DMS 273 (cell line): ENCODE results near the gene DAGLA.

Experiments used
- DNase-seq: peaks from one replicate; lab custom pipeline; 2025; ENCODE audit not compliant: unreplicated experiment; lab: John Stamatoyannopoulos, UW

DAGLA gene

DNA sequence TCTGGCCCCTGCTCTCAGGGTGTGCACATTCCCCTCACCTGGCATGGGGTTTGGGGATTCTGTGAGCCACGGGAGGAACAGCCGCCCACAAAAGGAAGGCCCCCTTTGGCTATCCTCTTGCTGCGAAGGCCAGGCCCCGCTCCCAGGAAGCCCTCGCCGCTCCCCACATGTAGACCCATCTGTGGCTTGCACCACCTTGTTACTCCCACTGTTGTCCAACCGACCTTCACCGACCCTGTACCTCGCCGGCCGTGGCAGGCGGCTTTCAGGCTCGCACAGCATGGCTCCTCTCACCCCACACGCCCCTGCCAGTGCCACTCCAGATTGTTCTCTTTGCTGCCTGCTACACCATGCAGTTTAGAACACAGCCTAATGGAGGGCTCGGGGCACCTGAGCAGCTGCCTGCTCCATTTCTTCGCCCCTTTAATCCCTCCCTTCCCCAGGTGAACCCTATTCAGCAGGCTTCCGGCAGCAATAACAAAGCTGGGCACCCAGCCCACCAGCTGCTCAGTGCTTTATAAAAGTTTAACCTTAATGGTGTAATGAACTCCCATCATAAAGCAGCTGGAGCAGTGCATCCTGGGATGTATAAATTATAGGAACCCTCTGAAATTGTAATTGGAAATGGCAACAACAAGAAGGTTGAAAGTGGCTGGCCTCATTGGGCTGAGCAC is 10.7 kb downstream of the DAGLA start:
- peak; percentile 43 for DNase-seq

DNA sequence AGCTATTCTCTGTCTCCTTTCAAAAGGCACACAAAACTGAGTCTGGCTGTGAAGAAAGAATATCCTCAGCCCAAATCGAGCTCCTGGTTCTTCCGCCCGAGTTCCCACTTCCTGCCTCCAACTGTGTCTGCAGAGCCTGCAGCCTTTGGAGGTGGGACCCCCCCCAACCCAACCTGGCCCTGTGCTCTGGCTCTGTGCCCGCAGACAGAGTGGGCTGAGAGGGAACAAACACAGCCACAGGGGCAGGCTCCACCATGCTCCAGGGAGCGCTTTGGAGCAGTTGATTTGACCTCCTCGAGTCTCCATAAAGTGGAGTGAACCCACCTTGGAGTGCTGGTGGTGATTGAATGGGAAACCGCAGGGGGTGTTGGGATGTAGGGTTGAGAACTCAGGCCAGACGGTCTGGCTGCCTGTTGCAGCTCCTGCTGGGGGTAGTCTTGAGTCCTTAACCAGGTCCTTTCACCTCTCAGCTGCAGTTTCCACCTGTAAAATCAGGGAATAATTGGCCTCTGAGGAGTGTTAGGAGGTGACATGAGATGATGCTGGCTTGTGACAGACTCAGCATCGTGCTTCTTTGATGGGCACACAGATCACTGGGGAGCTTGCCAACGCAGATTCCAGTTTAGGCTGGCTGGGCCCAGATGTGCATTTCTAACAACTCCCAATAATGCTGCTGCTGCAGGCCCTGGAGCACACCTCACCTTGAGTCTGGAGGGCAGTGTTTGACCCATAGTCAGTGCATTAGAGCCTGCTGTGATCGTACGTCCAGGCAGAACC is 11.4 kb downstream of the DAGLA start:
- peak; percentile 43 for DNase-seq

DNA sequence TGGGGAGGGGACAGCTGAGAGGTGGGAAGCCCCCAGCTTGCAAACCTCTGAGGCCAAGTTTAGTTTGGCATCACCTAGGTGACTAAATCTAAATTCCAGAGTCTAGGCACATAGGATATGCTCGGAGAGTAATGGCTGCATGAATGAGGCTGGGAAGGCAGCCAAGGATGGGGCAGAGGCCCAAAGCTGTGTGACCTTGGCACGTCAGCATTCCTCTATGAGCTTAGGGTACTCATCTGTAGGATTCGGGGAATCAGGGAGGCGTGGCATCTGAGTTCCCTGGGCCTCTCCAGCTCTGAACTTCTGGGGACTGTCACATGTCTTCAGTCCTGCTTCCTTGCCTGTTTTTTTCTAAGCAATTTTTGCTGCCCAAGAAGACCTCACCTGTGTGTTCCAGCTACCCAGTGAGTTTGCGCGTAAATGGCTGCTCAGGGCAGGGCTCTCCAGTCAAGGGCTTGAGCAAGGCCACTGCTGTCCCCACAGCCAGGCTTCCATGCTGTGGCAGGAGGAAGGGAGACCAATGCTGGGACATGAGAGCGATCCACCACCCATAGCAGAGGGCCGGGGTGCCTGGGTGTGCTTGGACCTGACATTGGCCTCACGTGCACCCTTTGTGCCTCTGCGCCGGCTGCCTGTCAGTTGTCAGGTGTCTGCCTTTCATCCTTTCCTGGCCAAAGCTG is 13.9 kb downstream of the DAGLA start:
- DNase-seq, result peak; percentile 30

DNA sequence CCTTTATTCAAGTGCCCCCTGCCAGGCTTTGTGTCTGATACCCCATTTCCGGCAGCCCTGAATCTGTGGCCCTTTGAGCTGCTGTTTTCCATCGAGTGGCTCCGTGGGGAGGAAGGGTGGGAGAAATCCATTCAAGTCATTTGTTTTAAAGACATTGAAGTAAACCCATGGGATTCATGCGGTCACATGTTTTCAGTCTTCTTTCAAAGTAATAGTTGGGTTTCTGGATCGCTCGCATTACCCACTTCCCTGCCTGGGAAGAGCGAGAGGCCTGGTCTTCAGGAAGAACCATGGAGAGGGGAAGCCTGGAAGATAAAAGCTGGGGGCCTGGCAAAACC is 14.4 kb downstream of the DAGLA start:
- no peak for DNase-seq

DNA sequence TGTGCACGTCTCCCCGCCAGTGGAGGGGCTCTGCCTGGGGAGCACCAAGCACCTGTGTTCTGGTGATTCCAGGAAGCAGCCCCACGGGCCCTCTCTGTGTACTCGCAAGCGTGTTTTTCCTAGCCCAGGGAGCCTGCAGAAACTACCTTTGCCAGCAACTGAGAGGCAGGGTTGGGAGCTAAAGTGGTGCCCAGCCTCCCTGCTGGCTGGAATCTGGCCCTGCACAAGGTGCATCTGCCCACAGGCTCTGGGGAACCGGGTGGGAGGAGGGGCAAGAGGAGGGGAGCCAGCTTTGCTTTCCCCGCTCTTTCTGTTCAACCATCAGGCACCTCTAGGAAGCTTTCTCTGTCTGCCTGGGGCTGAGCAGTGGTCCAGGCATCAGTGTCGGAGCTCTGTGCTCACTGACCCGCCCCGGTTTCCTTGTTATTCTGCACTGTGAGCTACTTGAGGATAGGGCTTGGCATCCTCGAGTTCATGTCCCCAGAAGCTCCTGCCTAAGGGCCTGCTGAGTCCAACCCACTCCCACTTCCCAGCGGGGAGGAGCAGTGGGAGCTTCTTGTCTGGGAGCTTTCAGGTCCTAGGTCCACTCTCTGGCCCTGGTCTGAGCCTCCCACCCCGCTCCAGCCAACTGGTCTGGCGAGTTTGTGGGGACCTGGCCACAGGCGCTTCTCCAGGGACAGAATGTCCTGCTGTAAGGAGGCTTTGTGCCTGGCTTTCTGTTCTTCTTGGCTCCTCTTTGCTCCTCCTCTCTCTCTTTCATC is 14.9 kb downstream of the DAGLA start:
- peak; percentile 69 for DNase-seq

DNA sequence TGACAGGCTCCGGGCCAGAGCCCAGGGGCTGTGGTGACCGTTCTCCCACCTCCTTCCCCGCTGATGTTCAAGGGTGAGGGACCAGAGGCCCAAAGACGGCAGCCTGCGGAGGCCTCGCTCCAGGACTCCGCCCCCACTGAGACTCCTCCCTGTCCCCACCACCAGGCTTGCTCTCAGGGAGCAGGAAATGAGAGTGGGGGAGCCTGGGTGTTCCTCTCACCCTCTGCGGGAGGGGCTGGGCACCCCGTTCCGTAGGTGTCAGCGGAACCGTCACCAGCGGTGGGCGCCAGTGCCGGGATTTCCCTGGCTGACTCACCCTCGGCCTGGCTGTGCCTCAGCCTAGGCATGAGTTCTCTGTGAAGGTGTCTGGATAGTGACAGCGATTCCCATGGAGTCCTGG is 15.7 kb downstream of the DAGLA start:
- DNase-seq, result no peak

DNA sequence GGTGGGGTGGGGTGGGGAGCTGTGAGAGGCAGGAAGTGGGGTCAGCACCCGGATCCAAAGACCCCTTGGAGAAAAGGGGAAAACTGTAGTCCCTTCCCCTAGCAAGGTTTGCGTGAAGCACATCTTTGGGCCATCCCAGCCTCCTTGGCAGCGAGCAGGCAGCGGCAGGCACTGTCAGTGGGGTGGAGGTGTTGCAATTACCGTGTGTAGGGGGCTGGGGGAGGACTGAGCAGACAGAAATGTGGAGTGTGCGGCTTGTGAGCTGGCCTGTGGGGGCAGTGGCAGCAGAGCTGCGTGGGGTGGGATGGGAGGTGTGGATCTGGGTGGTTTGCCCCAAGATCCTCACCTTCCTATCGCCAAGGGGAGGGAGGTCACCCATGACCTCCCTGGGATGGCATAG is 16.4 kb downstream of the DAGLA start:
- DNase-seq, result no peak

DNA sequence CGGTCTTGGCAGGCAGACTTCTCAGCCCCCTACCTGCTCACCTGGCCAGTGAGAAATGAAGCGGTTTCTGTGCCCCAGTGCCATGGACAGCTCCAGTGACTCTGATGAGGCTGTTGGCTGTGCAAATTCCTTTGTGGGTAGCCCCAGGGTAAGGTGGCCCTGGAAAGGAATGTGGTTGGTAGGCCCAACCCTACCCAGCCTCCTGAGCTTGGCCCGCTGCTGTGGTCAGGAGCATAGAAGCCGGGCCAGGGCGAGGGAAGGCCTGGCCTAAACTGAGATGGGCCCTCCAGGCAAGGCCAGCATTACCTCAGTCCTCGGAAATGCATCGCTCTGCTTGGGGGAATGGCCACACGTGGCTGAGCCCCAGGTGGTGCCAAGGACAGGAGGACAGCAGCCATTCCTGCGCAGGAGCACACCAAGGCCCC is 16.9 kb downstream of the DAGLA start:
- DNase-seq, result no peak

DNA sequence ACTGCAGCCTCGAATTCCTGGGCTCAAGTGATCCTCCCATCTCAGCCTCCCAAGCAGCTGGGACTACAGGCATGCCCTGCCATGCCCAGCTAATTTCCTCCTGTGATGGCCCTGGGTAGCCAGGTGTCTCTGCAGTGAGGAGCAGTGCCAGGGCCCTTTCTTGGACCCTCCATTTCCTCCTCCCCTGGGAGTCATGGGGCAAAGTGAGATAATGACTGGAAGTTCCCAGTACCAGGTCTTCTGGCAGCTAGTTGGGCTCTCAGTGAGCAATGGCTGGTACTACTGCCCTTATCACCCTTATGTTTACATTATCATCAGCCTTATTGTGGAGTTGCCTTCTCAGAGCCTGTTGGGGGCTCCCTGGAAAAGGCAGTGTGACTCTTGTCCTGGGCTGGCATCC is 17.6 kb downstream of the DAGLA start:
- DNase-seq, result peak; percentile 57

DNA sequence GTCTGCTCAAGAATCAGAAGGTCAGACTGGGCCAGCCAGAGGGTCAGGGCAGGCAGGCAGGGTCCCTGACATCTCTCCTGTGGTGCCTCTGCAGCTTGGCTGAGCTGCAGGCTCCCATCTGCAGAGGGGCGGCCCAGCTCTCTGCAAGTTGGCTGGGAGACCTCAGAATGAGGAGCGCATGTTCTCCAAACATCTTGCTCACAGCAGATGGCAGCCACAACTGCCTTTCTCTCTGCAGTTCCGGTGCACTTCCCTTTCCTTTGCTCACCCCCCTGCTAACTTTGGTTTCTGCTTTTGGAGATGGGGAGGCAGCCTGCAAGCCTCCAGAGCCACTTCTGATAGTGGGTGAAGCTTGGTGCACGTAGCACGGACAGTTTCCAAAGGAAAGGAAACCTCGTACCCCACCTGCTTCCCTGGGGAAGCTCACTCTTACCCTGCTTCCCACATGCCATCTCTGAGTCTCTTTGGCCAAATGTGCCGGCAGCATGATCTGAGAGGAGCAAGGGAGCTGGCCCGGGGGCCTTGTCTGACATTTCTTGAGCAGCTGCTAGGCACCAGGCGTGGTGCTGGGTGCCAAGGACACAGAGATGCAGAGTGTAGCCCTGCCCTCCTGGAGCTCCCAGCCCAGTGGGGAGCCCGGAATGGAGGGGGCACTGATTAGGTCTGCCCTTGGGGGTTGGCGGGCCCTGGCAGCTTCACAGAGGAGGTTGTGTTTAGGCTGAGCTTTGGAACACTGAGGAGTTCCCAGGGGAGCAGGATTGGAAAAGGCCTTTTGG is 18.2 kb downstream of the DAGLA start:
- DNase-seq, result peak; percentile 91

DNA sequence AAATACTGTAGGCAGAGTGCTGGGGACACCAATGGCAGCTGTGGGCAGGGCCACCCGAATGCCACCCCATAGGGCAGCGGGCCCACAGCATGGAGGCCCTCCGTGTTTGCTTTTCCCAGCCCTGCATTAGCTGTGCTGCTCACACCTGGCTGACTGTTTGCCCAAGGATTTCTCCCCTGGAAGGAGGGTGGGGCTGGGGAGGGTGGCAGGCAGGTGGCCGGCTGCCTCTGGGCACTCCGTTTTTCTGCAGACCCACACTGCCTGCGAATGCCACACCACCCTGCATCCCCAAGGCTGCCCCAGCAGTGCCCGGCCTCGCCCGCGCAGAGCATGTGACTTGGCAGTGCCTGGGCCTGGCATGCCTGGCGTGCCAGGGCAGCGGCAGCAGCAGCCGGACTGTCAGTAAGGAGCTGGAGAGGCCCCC is 19.6 kb downstream of the DAGLA start:
- DNase-seq, result no peak

DNA sequence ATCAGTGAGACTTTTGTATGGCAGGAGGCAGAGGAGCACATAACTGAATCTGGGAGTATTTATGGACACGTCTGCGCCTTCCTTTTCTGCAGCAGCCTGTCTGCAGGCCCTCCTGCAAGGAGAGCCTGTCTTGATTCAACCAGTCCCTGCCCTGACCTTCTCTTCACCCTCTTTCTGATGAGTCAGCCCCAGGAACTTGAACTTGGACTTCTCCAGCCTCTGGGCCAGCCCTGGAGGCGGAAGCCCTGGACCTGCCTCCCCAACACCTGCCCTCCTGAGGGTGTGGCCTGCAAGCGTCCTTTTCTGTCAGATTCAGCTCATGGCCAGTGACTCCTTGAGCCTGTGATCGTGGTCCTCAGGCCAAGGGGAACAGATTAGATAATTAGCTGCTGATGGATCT is 20.0 kb downstream of the DAGLA start:
- DNase-seq, result no peak

DNA sequence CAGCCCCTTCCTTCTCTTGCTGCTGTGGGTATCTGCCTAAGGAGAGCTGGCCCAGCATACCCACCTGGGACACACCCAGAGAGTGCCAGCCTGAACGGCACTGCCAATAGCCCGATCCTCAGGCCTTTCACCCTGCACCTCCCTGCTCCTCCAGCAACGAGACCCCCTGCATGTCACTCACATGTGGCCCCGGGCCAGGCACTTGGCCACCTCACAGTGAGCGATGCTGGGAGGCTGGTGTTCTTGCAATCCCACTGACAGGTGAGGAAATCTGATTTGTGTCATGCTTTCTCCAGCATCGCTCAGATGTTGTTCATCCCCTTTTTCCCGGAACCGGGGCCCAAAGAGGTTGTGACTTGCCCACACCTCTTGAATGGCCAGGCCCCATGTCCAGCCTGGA is 20.5 kb downstream of the DAGLA start:
- DNase-seq, result no peak

DNA sequence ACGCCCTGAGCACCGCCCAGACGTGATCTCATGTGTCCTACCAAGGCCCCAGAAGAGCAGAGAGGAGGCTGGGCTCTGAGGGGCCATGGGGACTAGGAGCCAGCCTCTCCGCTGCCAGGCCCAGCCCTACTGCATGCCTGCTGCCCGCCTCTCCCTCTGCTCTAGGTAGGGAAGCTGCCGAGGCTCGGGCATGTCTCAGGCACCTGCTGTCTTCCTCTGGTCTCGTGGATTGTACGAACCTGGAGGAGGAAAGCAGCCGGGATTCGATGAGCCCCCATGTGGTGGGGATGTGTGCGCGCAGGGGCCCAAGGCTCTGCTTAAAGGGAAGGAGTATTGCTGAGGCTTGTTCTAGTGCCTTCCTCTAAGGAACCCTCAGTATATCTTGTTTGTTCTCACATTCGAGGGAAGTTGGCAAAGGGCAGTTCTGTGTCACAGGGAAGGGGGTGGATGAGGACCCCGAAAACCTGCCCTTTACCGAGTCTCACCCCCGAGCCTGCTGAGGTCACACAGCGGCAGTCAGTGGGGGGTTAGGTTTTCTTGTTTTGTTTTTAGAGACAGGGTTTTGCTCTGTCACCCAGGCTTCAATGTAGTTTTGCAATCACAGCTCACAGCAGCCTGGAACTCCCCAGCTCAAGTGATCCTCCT is 21.2 kb downstream of the DAGLA start:
- peak; percentile 82 for DNase-seq

DNA sequence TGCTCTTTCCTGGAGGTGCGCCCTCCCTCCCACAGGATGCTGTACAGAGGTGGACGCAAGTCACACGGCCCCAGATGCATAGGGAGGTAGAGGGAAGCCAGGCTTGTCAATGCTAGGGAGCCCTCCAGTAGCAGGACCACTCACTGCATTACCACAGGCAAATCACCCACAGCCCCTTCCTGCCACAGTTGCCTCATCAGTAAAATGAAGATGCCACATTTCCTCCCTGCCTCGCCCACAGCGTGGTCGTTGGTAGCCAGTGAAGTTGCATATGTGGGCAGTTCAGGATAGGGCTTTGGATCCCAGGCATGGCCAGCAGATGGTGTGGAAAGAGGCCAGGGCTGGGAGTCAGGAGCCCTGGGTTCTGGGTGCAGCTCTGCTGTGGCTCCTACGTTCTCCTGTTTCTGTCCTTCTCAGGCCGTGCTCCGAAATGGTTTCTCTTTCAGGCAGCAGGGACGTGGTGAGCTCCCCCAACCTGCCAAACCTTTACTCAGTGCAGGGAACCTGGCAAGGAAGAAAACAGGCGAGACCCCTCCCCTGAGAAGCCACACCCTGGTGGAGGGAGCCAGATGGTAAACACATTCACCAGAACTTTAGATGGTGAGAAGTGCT is 22.6 kb downstream of the DAGLA start:
- DNase-seq, result no peak

DNA sequence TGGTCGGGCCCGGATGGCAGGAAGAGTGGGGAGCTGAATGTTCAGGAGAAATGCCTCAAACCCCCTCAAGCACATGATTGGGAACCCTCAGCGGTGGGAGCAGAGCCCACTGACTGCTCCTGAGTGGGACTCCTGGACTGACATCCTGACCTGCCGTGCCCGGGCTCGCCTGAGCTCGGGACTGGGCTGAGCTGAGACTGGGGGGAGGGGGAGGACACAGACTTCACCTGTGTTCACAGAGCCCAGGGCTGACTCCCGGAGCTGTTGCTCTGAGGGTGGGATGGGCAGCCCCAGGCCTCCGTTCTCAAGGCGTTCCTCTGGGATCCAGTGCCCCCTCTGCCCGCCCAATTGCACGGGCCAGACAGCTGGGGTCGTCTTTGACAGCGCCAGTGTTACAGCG is 24.6 kb downstream of the DAGLA start:
- DNase-seq, result no peak

DNA sequence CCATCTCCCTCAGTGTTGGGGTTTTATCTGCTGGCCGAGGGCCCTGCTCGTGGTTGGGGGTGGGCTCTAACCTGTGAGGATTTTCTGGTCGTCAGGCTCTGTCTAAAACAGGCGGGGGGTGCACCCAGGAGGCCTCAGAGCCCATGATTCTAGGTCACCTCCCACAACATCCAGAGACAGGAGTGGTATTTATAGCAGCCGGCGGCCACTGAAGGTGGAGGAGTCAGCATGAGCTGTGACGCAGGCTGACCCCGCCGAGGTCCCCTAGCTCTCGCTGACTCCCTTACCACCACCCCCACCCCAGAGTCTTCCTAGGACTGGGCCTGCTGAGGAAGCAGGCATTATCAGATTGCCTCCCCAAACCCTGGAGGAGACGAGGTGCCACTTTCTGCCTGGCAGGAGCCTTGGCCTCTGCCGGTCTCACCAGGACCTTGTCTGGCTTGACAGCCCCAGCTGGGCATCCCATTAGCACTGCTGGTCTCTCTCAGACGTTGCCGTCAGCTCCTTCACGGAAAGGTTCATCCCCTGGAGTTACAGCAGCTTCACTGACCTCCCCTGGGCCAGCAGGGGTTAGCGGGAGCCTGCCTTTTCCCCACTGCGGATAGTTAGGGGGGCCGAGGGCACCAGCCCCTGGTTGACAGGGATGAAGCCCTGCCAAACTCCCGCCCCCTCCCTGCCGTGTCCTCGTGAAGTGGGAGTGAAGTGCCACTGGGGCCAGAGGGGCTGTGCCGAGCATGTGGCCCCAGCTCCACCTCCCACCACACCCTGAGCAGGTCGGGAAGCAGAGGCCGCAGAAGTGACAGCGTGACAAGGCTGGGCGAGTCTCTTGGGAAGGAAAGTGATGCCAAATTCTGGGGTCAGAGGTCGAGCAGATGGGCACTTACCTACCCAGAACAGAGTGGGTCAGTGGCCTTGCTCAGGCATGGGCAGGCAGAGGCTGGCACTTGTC is 26.5 kb downstream of the DAGLA start:
- no peak for DNase-seq

DNA sequence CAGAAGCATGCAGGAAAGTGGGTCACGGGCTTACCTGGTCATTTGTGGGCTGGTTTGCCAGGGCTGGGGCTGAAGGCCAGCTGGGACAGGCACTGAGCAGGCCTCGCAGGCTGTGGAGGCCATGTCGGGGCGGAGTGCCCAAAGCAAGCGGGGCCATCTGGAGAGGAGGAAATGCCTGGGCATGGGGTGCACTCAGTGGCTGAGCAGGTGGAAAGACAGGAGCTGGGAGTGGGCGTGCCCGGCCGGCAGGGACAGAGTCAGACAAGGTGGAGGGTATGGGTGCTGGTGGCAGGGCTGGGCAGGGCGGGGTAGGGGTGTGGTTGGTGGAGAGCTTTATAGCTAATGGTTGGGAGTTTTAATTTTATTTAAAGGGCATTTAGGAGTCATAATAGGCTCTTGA is 27.4 kb downstream of the DAGLA start:
- peak; percentile 88 for DNase-seq

DNA sequence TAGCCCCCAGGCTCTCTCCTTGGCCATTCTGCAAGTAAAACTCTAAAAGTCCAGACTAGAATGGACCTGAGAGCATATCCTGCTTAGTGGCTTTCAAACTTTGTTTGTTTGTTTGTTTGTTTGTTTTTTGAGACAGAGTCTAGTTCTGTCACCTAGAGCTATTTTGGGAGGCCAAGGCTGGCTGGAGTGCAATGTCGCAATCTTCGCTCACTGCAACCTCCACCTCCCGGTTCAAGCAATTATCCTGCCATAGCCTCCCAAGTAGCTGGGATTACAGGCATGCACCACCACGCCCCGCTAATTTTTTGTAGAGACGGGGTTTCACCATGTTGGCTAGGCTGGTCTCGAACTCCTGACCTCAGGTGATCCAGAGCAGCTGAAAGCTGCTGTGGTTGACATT is 28.9 kb downstream of the DAGLA start:
- no peak for DNase-seq
